Eye (tissue), 1 donor: ENCODE data around the gene TEAD1.

Experiments
- DNase-seq: peaks from one replicate; pipeline ENCODE4 v3.0.0-alpha.2; 2015

Gene TEAD1

DNA sequence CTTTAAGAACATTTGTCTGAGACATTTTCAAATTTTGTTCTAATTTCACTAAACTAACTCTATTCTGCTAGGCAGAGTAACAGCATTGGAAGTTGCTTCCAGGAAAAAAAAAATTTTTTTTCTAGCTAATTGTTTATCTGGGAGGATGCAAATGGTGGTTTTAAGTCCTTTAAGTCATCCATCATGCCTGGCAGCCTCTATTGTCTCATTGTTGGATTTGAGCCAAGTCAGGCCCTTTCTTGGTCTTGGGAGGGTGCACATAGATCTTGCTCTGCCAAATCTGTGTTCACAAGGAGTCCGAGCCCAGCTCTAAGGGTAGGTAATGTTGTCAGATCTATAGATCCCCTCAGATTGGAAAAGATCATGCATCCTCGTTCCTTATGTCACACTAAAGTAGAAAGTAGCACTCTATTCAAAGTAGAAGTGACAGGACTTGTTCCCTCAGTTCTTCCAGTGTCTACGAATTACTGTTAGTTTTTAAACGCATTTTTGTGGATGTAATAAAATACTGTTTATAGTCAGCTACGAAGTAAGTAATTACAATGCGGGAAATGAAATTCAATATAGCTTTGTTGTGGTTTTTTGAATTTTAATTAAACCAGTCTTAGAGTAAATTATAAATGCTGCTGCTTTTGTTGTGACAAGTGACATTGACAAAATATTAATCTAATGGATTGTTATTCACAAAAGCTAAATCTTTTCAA is 168.9 kb downstream of the TEAD1 start:
- DNase-seq = peak; percentile 87

- no peak for DNase-seq
Measured at GRCh38 chr11:12845163-12845562, 170.9 kb downstream of the TEAD1 start.

DNA sequence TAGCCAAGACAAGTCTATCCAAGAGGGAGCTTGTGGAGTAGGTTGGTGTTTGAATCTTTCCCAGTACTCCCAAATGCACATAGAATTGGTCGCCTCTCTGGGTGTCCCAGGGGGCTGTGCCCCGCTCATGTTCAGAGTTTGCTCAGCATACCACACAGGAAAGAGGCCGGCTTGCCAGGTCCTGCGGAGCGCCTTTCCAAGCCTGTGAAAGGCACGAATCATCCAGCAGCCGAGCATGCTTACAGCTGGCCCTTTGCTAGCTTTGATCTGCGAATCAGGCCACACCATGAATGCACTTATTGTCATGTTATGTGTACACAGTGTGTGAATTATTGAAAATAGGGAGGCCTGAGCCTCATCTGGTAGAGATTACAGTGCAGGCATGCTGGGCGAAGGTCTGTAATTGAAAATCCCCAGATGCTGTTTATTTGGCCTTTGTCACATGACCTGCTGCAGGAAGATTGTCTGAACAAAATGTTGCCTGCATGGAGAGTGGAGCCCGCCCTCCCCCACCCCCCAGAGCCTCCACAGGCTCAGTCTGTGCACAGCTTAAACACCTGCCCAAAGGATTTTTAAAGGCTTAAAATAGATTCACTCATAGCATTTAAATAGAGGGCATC is 171.6 kb downstream of the TEAD1 start:
- peak; percentile 89 for DNase-seq

GRCh38 chr11:12846786-12847615 is 172.8 kb downstream of the TEAD1 start:
- peak; percentile 44 for DNase-seq

DNA sequence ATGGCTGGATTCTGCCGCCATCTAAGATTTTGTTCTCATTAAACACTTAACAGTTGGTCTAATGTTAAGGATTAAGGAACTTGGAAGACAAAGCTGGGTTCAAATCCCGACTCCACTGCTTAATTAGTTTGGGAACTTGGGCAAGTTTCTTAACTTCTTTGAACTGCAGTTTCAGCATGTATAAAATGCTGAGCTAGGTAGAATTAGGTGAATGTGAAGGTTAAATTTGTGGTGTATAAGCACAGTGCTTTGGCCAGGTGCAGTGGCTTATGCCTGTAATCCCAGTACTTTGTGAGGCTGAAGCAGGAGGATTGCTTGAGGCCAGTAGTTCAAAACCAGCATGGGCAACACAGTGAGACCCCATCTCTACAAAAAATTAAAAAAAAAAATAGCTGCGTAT is 174.2 kb downstream of the TEAD1 start:
- no peak for DNase-seq

GRCh38 chr11:12853325-12853651 is 179.1 kb downstream of the TEAD1 start:
- DNase-seq = no peak

DNA sequence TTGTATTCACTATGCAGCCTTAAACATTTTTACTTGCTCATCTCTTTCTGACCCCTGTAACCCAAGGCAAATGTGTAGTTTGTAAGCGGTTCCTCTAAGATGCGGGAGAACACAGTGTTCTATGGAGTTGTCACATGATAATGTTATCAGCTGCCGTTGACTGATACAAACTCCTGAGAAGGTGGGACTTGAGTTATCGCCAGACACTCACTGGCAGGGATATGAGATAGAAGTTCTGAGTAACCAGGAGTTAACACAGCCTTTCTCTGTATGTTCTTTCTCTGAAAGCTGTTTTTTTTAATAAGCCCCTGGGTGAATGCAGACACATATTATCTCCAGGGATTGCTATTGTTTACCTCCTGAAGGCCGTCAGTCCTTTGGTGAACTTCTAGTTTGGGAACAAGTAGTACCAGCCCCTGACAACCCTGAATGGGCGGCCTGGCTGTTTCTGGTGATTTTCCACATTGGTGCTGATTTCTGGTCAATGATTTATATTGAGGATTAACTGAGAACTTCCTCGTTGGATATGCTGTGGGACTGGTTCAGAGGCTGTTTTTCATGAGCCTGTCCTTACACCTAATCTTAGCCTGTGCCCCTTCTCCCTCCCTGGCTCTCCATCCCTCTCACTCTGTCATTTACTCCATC is 179.6 kb downstream of the TEAD1 start:
- DNase-seq = no peak

GRCh38 chr11:12854297-12854661 is 180.1 kb downstream of the TEAD1 start:
- no peak for DNase-seq

DNA sequence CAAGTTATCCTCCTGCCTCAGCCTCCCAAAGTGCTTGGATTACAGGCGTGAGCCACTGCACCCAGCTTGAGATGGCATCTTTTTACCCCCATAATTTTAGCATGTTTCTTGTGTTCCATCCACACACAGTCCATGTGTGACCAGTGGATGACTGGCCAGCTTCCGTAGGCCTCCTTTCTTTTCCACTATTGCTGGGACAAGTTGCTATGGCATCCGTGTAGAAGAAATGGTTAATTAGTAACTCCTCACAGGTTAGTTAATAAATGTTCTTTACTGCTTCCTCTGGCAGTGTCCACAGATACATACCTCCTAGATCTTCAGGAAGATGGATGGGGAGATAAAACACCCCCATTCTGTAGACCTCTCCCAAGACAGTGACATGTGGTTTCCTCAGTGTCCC is 180.6 kb downstream of the TEAD1 start:
- DNase-seq = no peak

DNA sequence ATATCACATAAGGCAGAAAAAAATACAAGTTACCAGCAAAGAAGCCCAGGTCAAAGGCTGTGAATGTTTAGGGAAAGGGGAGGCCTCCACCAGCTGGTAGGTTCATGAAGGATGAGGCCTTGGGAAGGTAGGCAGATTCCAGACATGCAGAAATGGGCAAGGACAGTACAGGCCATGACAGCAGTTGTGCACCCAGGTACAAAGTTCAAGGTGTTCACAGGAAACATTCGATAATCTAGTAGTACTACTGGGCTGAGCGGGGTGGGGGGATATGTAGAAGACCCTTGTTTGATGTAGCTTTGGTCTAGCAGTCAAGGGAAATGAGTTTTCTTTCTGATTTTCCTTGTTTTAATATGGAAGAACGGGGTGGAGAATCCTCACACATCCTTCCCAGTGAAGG is 182.1 kb downstream of the TEAD1 start:
- DNase-seq = no peak

- no peak for DNase-seq
Measured at GRCh38 chr11:12857572-12857971, 183.4 kb downstream of the TEAD1 start.

DNA sequence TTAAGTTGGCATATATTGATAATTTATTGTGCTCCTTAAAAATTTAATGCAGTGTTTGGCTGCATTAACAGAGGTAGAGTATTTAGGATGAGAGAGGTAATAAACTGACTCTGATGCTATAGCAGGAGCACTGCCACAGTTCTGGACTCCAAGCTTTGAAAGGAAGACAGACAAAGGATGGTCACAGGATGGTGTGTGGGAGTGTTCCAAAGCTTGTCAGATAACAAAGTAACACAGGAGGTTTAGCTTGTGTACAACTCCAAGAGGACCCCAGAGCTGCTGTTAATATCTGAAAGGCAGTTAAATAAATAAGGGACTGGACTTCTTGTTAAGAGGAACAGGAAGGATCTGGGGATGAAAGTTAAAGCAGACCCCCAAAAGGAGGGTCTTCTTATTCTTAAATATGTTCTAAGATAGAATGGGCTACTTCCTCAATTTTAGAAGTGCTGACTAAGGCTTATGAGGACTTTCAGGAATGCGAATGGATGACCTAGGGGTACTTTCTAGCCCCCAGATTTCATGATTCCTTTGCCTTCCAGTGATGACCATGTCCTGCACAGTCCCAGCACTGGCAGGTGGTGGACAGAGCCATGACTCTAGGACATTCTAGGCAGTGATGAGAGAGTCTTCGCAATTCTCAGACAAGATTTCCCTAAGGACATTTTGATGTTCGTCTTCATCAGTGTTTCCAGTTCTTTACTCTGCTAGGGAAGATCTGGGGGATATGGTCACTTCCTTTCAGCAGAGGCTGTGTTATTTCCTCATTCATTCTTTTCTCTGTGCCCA is 185.8 kb downstream of the TEAD1 start:
- no peak for DNase-seq

- no peak for DNase-seq
Measured at GRCh38 chr11:12860827-12861226, 186.6 kb downstream of the TEAD1 start.

GRCh38 chr11:12862696-12863469 is 188.7 kb downstream of the TEAD1 start:
- peak; percentile 89 for DNase-seq

DNA sequence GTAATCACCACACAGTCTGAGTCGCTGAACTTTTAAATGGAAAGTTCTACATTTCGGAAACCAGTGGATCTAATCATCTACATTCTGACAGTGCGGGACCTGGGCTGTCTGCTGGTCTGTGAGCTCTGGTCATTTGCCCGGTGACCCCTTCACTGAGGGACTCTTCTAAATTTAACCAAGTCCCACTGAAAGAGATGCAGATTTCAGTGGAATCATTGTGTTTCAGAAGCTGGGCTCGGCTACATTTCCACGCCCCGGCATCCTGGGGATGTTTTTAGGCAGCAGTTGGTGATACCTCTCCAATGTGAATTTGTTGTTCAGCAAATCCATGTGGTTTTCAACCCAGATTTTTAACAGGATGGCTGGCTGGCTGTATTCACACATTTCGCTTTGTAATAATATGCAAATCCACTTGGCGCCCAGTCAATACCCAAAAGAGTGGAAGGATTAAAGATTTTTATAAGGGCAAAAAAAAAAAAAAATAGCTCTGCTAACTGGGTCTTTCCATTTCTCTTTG is 189.4 kb downstream of the TEAD1 start:
- no peak for DNase-seq

DNA sequence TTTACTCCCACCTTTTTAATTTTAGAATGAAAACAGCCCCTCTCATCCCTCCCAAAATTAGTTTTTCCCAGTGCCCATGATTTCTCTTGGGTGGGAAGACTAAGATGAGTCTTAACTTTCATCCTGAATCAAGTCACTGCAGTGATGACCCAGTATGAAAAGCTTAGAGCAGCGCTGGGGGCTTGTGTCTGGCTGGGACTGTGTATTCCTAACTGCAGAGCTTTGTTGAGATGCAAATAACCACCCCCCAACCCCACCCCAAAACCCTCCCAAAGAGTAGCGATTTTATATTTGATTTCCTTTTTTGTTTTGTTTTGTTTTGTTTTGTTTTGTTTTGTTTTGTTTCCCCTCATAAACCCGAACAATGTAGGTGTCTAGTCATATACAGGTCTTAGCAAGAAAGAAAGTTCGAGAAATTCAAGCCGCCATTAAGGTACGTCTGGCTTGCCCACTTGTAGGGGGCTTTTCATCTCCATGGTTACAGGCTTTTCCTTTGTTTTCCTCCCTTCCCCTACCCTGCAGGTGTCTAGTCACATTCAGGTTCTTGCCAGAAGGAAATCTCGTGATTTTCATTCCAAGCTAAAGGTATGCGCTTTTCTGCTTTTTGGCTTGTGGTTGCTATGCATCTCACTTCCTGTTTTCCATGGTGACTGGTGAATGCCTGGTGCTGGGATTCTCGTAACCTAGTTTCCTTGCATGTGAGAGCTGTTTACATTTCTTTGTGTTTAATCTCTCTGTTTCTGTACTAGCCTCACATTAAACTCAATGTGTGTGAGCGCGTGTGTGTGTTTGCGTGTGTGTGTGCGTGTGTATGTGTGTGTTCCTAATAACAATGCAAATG is 190.3 kb downstream of the TEAD1 start:
- DNase-seq = peak; percentile 84

DNA sequence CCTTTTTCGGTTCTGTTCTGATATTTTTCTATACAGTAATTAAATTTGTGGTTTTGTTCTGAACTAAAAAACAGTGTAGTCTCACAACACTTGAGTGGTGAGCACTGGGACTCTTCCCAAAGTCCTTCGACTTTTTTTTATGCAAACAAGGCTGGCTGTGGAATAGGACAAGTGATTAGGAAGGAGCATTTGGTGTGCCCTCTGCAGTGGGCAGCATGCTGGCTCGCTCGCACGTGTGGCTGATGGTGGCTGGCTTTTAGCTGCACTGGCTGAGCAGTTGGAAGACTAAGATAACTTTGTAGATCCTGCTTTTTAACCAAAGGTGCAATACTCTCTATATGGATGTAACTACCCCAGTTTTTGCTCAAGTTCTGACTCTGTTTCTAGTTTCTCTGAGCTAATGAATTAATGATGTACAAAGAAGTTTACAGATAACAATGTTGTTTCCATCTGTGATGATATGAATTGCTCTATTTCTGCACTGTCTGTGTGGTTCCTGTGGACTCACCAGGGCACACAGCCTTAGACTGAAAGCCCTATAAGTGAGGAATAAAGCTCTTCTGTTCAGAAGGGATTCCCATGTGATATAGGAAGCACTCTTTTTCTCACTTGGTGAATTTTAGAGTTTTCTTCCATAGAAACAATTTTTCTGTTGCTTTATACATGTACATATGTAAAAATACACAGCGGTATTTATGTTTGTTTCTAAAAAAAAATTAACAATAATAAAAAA is 191.8 kb downstream of the TEAD1 start:
- DNase-seq = peak; percentile 33

DNA sequence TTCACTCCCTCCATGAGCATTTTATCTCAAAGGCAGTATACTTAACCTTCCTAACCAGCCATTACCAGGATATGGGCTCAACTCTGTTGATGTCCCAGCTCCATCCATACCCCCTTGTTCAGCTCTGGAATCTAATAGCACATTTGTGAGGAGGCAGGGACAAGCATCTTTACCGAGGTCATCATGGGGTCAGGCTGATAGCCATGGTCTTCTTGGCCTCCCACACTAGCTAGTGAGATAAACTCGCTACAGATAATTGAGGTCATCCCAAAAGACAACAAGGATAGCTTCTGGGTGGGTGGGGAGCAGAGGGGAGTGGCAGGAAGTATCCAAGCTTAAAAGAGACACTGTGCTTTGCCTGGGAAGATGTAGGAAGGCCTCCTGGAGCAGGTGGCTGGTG is 193.3 kb downstream of the TEAD1 start:
- DNase-seq = no peak

GRCh38 chr11:12868315-12869073 is 194.3 kb downstream of the TEAD1 start:
- no peak for DNase-seq
